ENCODE results near the gene PRSS53.
A peak's percentile ranks its signal among the peaks of the same experiment; 100 is the strongest.

PRSS53 gene

GRCh38 chr16:31109622-31110021 lies 20.9 kb upstream of the PRSS53 start:
- H3K4me3 ChIP-seq (ENCODE audit: insufficient read depth, low read length, poor library complexity, severe bottlenecking), result no peak overlapping the region
- H3K4me2 ChIP-seq (ENCODE audit: low read depth, low read length, poor library complexity, severe bottlenecking), result no peak overlapping the region
- no peak overlapping the region for H3K27ac ChIP-seq (ENCODE audit: low read depth, low read length)
- H4K20me1 ChIP-seq (ENCODE audit: low read depth, low read length), result no peaks in the 10 kb centered on the region
- H3K9me3 ChIP-seq (ENCODE audit: insufficient read depth, low read length), result no peaks in the 10 kb centered on the region
- H3K27me3 ChIP-seq (ENCODE audit: low read length), result no peaks in the 10 kb centered on the region
- no peak overlapping the region for H2AFZ ChIP-seq (ENCODE audit: low read depth, low read length, severe bottlenecking)
- TF ChIP-seq EZH2phosphoT487 (conservative IDR thresholded peaks at IDR 0.05; ENCODE audit: low read length) (no peak), CTCF (IDR thresholded peaks at IDR 0.05; ENCODE audit: insufficient read depth, low read length, poor library complexity, severe bottlenecking) (no peak)
- no peaks in the 10 kb centered on the region for H3K36me3 ChIP-seq (ENCODE audit: low read length)
- H3K9me2 ChIP-seq (replicated peaks; ENCODE audit: insufficient read depth, low read length), result no peaks in the 10 kb centered on the region
- 0 out of 2 replicates have a peak, but pooled peaks cover 7% of the 10 kb centered on the region for H3K79me2 ChIP-seq (ENCODE audit: insufficient read depth, low read length)
- H3F3A ChIP-seq (ENCODE audit: insufficient read depth), result 0 out of 2 replicates have a peak, but pooled peaks cover 16% of the 10 kb centered on the region
- no peak overlapping the region for H3K9ac ChIP-seq (ENCODE audit: low read length)

DNA sequence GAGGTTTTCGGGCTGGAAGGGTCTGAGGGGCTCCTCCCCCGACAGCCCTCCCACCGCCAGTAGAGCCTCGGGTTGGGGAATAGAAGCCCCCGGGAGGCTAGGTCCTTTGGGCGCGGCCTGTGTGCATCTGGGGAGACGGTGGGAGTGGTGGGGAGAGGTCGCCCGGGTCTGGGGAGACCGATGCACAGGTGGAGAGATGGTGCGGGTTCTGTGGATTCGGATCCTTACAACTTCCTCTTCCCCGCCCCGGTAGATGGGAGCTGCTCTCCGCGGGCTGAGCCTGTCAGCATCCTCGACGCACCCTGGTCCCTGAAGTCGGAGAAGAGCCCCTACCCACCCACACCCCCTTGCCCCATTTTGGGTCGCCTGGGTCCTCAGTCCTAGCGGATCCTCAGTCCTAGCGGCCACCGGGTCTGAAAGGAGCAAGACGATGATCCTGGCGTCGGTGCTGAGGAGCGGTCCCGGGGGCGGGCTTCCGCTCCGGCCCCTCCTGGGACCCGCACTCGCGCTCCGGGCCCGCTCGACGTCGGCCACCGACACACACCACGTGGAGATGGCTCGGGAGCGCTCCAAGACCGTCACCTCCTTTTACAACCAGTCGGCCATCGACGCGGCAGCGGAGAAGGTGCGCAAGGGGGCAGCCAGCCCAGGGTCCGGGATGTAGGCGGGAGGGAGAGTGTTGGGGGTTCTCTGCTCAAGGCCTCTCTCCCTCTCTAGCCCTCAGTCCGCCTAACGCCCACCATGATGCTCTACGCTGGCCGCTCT lies 20.2 kb upstream of the PRSS53 start:
- Histone ChIP-seq H3K4me2 (ENCODE audit: low read depth, low read length, poor library complexity, severe bottlenecking) (peak overlapping the region; percentile 98), H3K27me3 (ENCODE audit: low read length) (no peaks in the 10 kb centered on the region), H3K27ac (ENCODE audit: low read depth, low read length) (no peak overlapping the region), H3K9me3 (ENCODE audit: insufficient read depth, low read length) (no peaks in the 10 kb centered on the region), H3K4me3 (ENCODE audit: insufficient read depth, low read length, poor library complexity, severe bottlenecking) (peak overlapping the region; percentile 74), H3K9ac (ENCODE audit: low read length) (peak overlapping the region; percentile 86), H3F3A (ENCODE audit: insufficient read depth) (0 out of 2 replicates have a peak, but pooled peaks cover 16% of the 10 kb centered on the region), H3K9me2 (replicated peaks; ENCODE audit: insufficient read depth, low read length) (no peaks in the 10 kb centered on the region), H3K79me2 (ENCODE audit: insufficient read depth, low read length) (0 out of 2 replicates have a peak, but pooled peaks cover 7% of the 10 kb centered on the region), H3K36me3 (ENCODE audit: low read length) (no peaks in the 10 kb centered on the region), H4K20me1 (ENCODE audit: low read depth, low read length) (no peaks in the 10 kb centered on the region), H2AFZ (ENCODE audit: low read depth, low read length, severe bottlenecking) (peak overlapping the region; percentile 74)
- TF ChIP-seq EZH2phosphoT487 (conservative IDR thresholded peaks at IDR 0.05; ENCODE audit: low read length) (no peak), CTCF (IDR thresholded peaks at IDR 0.05; ENCODE audit: insufficient read depth, low read length, poor library complexity, severe bottlenecking) (no peak)

- H3K27me3 ChIP-seq (ENCODE audit: low read length), result no peaks in the 10 kb centered on the region
- H3K9me3 ChIP-seq (ENCODE audit: insufficient read depth, low read length), result no peaks in the 10 kb centered on the region
- peak within 1 kb of the TSS; percentile 98 for H3K4me2 ChIP-seq (ENCODE audit: low read depth, low read length, poor library complexity, severe bottlenecking)
- H3K9ac ChIP-seq (ENCODE audit: low read length), result peak within 1 kb of the TSS; percentile 86
- H3K27ac ChIP-seq (ENCODE audit: low read depth, low read length), result peak within 1 kb of the TSS; percentile 28
- no peaks in the 10 kb centered on the region for H3K36me3 ChIP-seq (ENCODE audit: low read length)
- H3K4me3 ChIP-seq (ENCODE audit: insufficient read depth, low read length, poor library complexity, severe bottlenecking), result peak within 1 kb of the TSS; percentile 74
- H3K9me2 ChIP-seq (replicated peaks; ENCODE audit: insufficient read depth, low read length), result no peaks in the 10 kb centered on the region
- H3K79me2 ChIP-seq (ENCODE audit: insufficient read depth, low read length), result 0 out of 2 replicates have a peak, but pooled peaks cover 7% of the 10 kb centered on the region
- 0 out of 2 replicates have a peak, but pooled peaks cover 12% of the 10 kb centered on the region for H3F3A ChIP-seq (ENCODE audit: insufficient read depth)
- no peak for TF ChIP-seq EZH2phosphoT487 (conservative IDR thresholded peaks at IDR 0.05; ENCODE audit: low read length)
- no peak for TF ChIP-seq CTCF (IDR thresholded peaks at IDR 0.05; ENCODE audit: insufficient read depth, low read length, poor library complexity, severe bottlenecking)
- H4K20me1 ChIP-seq (ENCODE audit: low read depth, low read length), result no peaks in the 10 kb centered on the region
- peak within 1 kb of the TSS; percentile 74 for H2AFZ ChIP-seq (ENCODE audit: low read depth, low read length, severe bottlenecking)
Measured at GRCh38 chr16:31108035-31108793, 19.5 kb upstream of the PRSS53 start, which contains the start of gene BCKDK. BCKDK (plus strand) TSS chr16:31108386; CDS start chr16:31109224, 838 bp downstream.
